ENCODE results near the gene PIP4K2A. TPM values are rescaled to one million over a fixed set of nuclear protein-coding genes. Genes with fewer than 3 reads are reported as not detected.

The PIP4K2A gene
- total and polyA plus RNA-seq, 2 of the 8 experiments (the other 6 are each of a cell fraction or from before 2014, with no cell fraction given): 19.0 to 60.9 TPM

- TF ChIP-seq PHF8 (conservative IDR thresholded peaks at IDR 0.05; ENCODE audit: low read depth, low read length): no peak
- no peak for TF ChIP-seq CBX8 (IDR thresholded peaks at IDR 0.05; ENCODE audit: borderline replicate concordance, low read depth, low read length)
- TF ChIP-seq MAFK (IDR thresholded peaks at IDR 0.05; ENCODE audit: low read depth, low read length): no peak
- no peak for TF ChIP-seq RXRA (IDR thresholded peaks at IDR 0.05; ENCODE audit: insufficient read depth, low read depth, low read length)
- no peak for TF ChIP-seq BRCA1 (IDR thresholded peaks at IDR 0.05; ENCODE audit: low read depth, low read length)
- no peak for TF ChIP-seq SIRT6 (IDR thresholded peaks at IDR 0.05; ENCODE audit: low read length)
Measured at GRCh38 chr10:22704471-22704911, 9.9 kb downstream of the PIP4K2A start (continued).

All from H1 (cell line).